Measurements from ENCODE around the gene GPATCH8. TPM values are rescaled to one million over a fixed set of nuclear protein-coding genes. Genes with fewer than 3 reads are reported as not detected.

The GPATCH8 gene
- total RNA-seq, 1 experiment from 2014 or later: 51.5 TPM

- no peak overlapping the region for H2AFZ ChIP-seq (ENCODE audit: low read length)
- no peak overlapping the region for H3K14ac ChIP-seq (ENCODE audit: insufficient read depth, low read length)
- H3K23ac ChIP-seq (ENCODE audit: insufficient read length, low read depth, low read length): no peak overlapping the region
- no peak overlapping the region for H2BK20ac ChIP-seq (ENCODE audit: low read depth, low read length, poor library complexity, severe bottlenecking)
- DNase-seq: no peak
- no peak overlapping the region for H3K18ac ChIP-seq (ENCODE audit: insufficient read length, low read depth, low read length)
- no peak overlapping the region for H2AK5ac ChIP-seq (ENCODE audit: insufficient read length, low read length)
- Mint-ChIP-seq H3K36me3 (ENCODE audit: insufficient read depth in 1 of 3, low read depth in 3 of 3) (peaks cover 0 to 26% (median 25%) of the 10 kb centered on the region in 3 experiments; a peak in 6 of 7 replicates), H3K4me3 (no peak overlapping the region), H3K27me3 (ENCODE audit: low read depth) (no peaks in the 10 kb centered on the region), H3K9me3 (no peaks in the 10 kb centered on the region), H3K4me1 (peaks cover 8 to 14% of the 10 kb centered on the region in 2 experiments; a peak in 3 of 4 replicates), H3K27ac (peak overlapping the region in 1 of 3 experiments; percentile 34; a peak in 2 of 7 replicates)
- H3K56ac ChIP-seq (ENCODE audit: insufficient read length, low read depth, low read length): no peak overlapping the region
- no peak overlapping the region for H4K5ac ChIP-seq (ENCODE audit: insufficient read length, low read depth, low read length)
- no peak overlapping the region for H3K4me2 ChIP-seq (ENCODE audit: insufficient read depth, insufficient read length, low read length)
- TF ChIP-seq, protein P1, sequence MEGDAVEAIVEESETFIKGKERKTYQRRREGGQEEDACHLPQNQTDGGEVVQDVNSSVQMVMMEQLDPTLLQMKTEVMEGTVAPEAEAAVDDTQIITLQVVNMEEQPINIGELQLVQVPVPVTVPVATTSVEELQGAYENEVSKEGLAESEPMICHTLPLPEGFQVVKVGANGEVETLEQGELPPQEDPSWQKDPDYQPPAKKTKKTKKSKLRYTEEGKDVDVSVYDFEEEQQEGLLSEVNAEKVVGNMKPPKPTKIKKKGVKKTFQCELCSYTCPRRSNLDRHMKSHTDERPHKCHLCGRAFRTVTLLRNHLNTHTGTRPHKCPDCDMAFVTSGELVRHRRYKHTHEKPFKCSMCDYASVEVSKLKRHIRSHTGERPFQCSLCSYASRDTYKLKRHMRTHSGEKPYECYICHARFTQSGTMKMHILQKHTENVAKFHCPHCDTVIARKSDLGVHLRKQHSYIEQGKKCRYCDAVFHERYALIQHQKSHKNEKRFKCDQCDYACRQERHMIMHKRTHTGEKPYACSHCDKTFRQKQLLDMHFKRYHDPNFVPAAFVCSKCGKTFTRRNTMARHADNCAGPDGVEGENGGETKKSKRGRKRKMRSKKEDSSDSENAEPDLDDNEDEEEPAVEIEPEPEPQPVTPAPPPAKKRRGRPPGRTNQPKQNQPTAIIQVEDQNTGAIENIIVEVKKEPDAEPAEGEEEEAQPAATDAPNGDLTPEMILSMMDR (conservative IDR thresholded peaks at IDR 0.05): no peak
- H3K27ac ChIP-seq (ENCODE audit: insufficient read length, low read depth, low read length): no peak overlapping the region
- H4K8ac ChIP-seq (replicated peaks; ENCODE audit: insufficient read length, low read depth, low read length): no peak overlapping the region
- no peak overlapping the region for H2BK12ac ChIP-seq (ENCODE audit: insufficient read length, low read depth, low read length)
- H2BK15ac ChIP-seq (ENCODE audit: low read depth, low read length): no peak overlapping the region
- H3K23me2 ChIP-seq (ENCODE audit: insufficient read length, low read depth, low read length, poor library complexity, severe bottlenecking): no peaks in the 10 kb centered on the region
- H4K20me1 ChIP-seq (ENCODE audit: control insufficient read depth, insufficient read depth, insufficient read length): no peaks in the 10 kb centered on the region
- no peak overlapping the region for H4K91ac ChIP-seq (ENCODE audit: insufficient read length, low read depth, low read length)
- no peak overlapping the region for H2BK120ac ChIP-seq (ENCODE audit: low read depth, low read length, poor library complexity, severe bottlenecking)
- peaks cover 2% of the 10 kb centered on the region; the same call in 1 of the 2 replicates for H3K79me2 ChIP-seq (ENCODE audit: insufficient read depth, low read length)
- WGBS (ENCODE audit: extremely low coverage, insufficient read length, low lambda C conversion rate): no CpG with 5 or more reads among the region's 1 CpG
- no peaks in the 10 kb centered on the region for H3K4me1 ChIP-seq (ENCODE audit: insufficient read depth, low read length)
- no peaks in the 10 kb centered on the region for H3K9me3 ChIP-seq (ENCODE audit: control insufficient read depth, low read depth, low read length)
- no peaks in the 10 kb centered on the region for H3K27me3 ChIP-seq (ENCODE audit: insufficient read depth, low read length)
- H3K9ac ChIP-seq (ENCODE audit: extremely low read depth, insufficient read length, low read length): no peak overlapping the region
- H3K79me1 ChIP-seq (ENCODE audit: insufficient read depth, low read depth, low read length, poor library complexity, severe bottlenecking): peaks cover 7% of the 10 kb centered on the region
- H3T11ph ChIP-seq (ENCODE audit: low read length): no peak overlapping the region
- no peak overlapping the region for H3K4ac ChIP-seq (ENCODE audit: low read depth, low read length)
- H2BK5ac ChIP-seq (ENCODE audit: insufficient read length, low read length): no peak overlapping the region
These were observed 39.2 kb downstream of the GPATCH8 start for GRCh38 chr17:44464037-44464436.
